AG10803 (cell line): ENCODE results near the gene IGF2R.
A peak's percentile ranks its signal among the peaks of the same experiment; 100 is the strongest.

Source experiments
- DNase-seq: peaks from one replicate; pipeline ENCODE4 v3.0.0; 2010; ENCODE audit warnings: low read depth
- H3K4me3 ChIP-seq: 2 replicates; pipeline ENCODE4 v1.5.1; 2011; ENCODE audit warnings: mild to moderate bottlenecking, low read length, control low read depth
- CTCF ChIP-seq: conservative IDR thresholded peaks from 2 replicates; pipeline ENCODE4 v1.5.1; 2011; ENCODE audit warnings: mild to moderate bottlenecking, low read length, control low read depth, inconsistent platforms

IGF2R gene

GRCh38 chr6:160032538-160032937 lies 63.7 kb downstream of the IGF2R start:
- H3K4me3 ChIP-seq = no peak overlapping the region
- DNase-seq = no peak
- no peak for TF ChIP-seq CTCF

GRCh38 chr6:160034036-160034930 lies 65.4 kb downstream of the IGF2R start:
- DNase-seq = no peak
- no peak overlapping the region for H3K4me3 ChIP-seq
- no peak for TF ChIP-seq CTCF

GRCh38 chr6:160035241-160035640 lies 66.4 kb downstream of the IGF2R start:
- DNase-seq = no peak
- no peak for TF ChIP-seq CTCF
- no peak overlapping the region for H3K4me3 ChIP-seq

- H3K4me3 ChIP-seq = no peak overlapping the region
- no peak for TF ChIP-seq CTCF
- no peak for DNase-seq
Observed at GRCh38 chr6:160035693-160036330, 66.9 kb downstream of the IGF2R start.

- no peak for TF ChIP-seq CTCF
- DNase-seq = no peak
- H3K4me3 ChIP-seq = no peak overlapping the region
Observed at GRCh38 chr6:160036331-160036695, 67.4 kb downstream of the IGF2R start.

- H3K4me3 ChIP-seq = no peak overlapping the region
- no peak for TF ChIP-seq CTCF
- peak; percentile 88 for DNase-seq
Observed at GRCh38 chr6:160036790-160037206, 67.9 kb downstream of the IGF2R start.

GRCh38 chr6:160038479-160038878 lies 69.6 kb downstream of the IGF2R start:
- DNase-seq = no peak
- no peak for TF ChIP-seq CTCF
- H3K4me3 ChIP-seq = no peak overlapping the region
